ENCODE results near the gene ECHDC3. TPM values are rescaled to one million over a fixed set of nuclear protein-coding genes. Genes with fewer than 3 reads are reported as not detected.

The ECHDC3 gene
- total and polyA plus RNA-seq, 2 donors (not counting 3 experiments of a cell fraction or from before 2014, with no cell fraction given), result 6.0 to 7.3 TPM

DNA sequence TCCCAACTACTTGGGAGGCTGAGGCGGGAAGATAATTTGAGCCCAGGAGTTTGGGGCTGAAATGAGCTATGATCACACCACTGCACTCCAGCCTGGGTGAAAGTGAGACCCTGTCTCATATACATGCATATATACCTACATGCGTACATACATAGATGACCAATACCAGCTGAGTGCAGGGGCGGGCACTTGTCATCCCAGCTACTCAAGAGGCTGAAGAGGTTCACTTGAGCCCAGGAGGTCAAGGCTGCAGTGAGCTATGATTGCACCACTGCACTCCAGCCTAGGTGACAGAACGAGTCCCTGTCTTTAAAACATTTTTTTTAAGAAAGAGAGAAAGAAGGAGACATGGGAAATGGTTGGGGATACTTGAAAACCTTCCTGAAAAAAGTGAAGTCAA lies 63.6 kb downstream of the ECHDC3 start:
- BruUV-seq (replicated peaks), result no TSS peak
- H2AFZ ChIP-seq (ENCODE audit: low read depth, low read length), result no peak overlapping the region
- H3K4me2 ChIP-seq (ENCODE audit: insufficient read depth, low read length), result no peak overlapping the region
- peaks cover 3% of the 10 kb centered on the region for H3K4me1 ChIP-seq (ENCODE audit: control insufficient read depth, extremely low read depth, insufficient read depth, low read length)
- DNase-seq (ENCODE audit: low read depth, low spot score), result no peak
- H3K79me2 ChIP-seq (ENCODE audit: control insufficient read depth, insufficient read depth, low read length), result no peaks in the 10 kb centered on the region
- no peaks in the 10 kb centered on the region for H3K9me1 ChIP-seq (replicated peaks; ENCODE audit: control insufficient read depth, extremely low read depth, insufficient read depth, low read length)
- H3K9me3 ChIP-seq (replicated peaks; ENCODE audit: control insufficient read depth, insufficient read depth, low read length), result no peaks in the 10 kb centered on the region
- intact Hi-C loops (cut with micrococcal nuclease) (no loop called here), dilution Hi-C loops (cut with MboI; ENCODE audit: extremely low pct_ligation_motif_present, low sequenced_read_pairs) (no loop called here)
- POLR2A ChIA-PET, result no interaction called here
- H3K4me3 ChIP-seq (replicated peaks in 1 of 3; ENCODE audit: insufficient read depth in 1 of 3, low read depth in 1 of 3, low read length in 3 of 3), result no peak overlapping the region
- no peaks in the 10 kb centered on the region for H4K20me1 ChIP-seq (replicated peaks; ENCODE audit: control insufficient read depth, extremely low read depth, insufficient read depth, low read length)
- TF ChIP-seq MYC (IDR thresholded peaks at IDR 0.05; ENCODE audit: low read depth, low read length) (no peak), POLR2AphosphoS5 (IDR thresholded peaks at IDR 0.05; ENCODE audit: insufficient read depth, low read depth, low read length) (no peak), POLR2A (IDR thresholded peaks at IDR 0.05; ENCODE audit: low read depth, low read length) (no peak), GATA2 (IDR thresholded peaks at IDR 0.05; ENCODE audit: insufficient read depth, insufficient read length, low read depth, low read length) (no peak)
- CTCF ChIA-PET, result interaction anchor here (1.0 to 1.7 kb wide), 3 partner anchors 9 to 15 kb away, joined by 3 to 5 read pairs (median 4); no protein-coding TSS in a partner anchor
- no peak for FAIRE-seq
- no peaks in the 10 kb centered on the region for H3K36me3 ChIP-seq (ENCODE audit: control insufficient read depth in 2 of 2, extremely low read depth in 1 of 2, insufficient read depth in 2 of 2, low read length in 2 of 2)
- H3K9ac ChIP-seq (replicated peaks; ENCODE audit: extremely low read depth, insufficient read depth, low read length), result no peak overlapping the region
- H3K27me3 ChIP-seq (ENCODE audit: control insufficient read depth in 2 of 2, insufficient read depth in 2 of 2, low read length in 2 of 2), result peaks cover 0 to 2% of the 10 kb centered on the region in 2 experiments
- no peak overlapping the region for H3K27ac ChIP-seq (ENCODE audit: insufficient read depth, low read depth, low read length)

DNA sequence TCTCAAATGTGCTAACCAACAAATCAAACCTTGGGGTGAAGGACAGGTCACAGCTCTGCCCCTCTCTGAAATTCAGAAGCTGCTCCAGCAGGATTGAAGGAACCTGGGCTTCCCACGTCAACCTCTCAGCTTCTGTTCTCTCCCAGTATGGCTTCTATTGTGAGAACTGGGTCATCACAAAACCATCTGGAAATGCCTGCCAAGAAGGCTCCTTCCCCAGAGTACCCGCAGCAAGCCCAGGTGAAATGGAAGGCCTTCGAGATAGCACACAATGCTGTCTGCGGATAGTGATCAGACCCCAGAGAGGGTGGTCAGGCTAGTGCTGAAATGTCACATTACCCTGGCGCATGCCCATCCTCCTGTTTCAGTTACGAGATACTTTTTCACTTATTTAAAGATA lies 64.5 kb downstream of the ECHDC3 start:
- Histone ChIP-seq H4K20me1 (replicated peaks; ENCODE audit: control insufficient read depth, extremely low read depth, insufficient read depth, low read length) (no peaks in the 10 kb centered on the region), H3K9me1 (replicated peaks; ENCODE audit: control insufficient read depth, extremely low read depth, insufficient read depth, low read length) (no peaks in the 10 kb centered on the region), H3K27ac (ENCODE audit: insufficient read depth, low read depth, low read length) (no peak overlapping the region), H3K4me2 (ENCODE audit: insufficient read depth, low read length) (no peak overlapping the region), H3K4me1 (ENCODE audit: control insufficient read depth, extremely low read depth, insufficient read depth, low read length) (peaks cover 3% of the 10 kb centered on the region), H3K9me3 (replicated peaks; ENCODE audit: control insufficient read depth, insufficient read depth, low read length) (no peaks in the 10 kb centered on the region), H2AFZ (ENCODE audit: low read depth, low read length) (no peak overlapping the region), H3K36me3 (ENCODE audit: control insufficient read depth in 2 of 2, extremely low read depth in 1 of 2, insufficient read depth in 2 of 2, low read length in 2 of 2) (no peaks in the 10 kb centered on the region), H3K9ac (replicated peaks; ENCODE audit: extremely low read depth, insufficient read depth, low read length) (no peak overlapping the region), H3K4me3 (replicated peaks in 1 of 3; ENCODE audit: insufficient read depth in 1 of 3, low read depth in 1 of 3, low read length in 3 of 3) (no peak overlapping the region), H3K27me3 (ENCODE audit: control insufficient read depth in 2 of 2, insufficient read depth in 2 of 2, low read length in 2 of 2) (peaks cover 0 to 2% of the 10 kb centered on the region in 2 experiments), H3K79me2 (ENCODE audit: control insufficient read depth, insufficient read depth, low read length) (no peaks in the 10 kb centered on the region)
- intact Hi-C loops (cut with micrococcal nuclease) (no loop called here), dilution Hi-C loops (cut with MboI; ENCODE audit: extremely low pct_ligation_motif_present, low sequenced_read_pairs) (no loop called here)
- CTCF ChIA-PET, result no interaction called here
- POLR2A ChIA-PET, result no interaction called here
- BruUV-seq (replicated peaks), result no TSS peak
- no peak for TF ChIP-seq EZH2 (IDR thresholded peaks at IDR 0.05; ENCODE audit: borderline replicate concordance, low read depth, low read length, severe bottlenecking)
- TF ChIP-seq, protein P1, sequence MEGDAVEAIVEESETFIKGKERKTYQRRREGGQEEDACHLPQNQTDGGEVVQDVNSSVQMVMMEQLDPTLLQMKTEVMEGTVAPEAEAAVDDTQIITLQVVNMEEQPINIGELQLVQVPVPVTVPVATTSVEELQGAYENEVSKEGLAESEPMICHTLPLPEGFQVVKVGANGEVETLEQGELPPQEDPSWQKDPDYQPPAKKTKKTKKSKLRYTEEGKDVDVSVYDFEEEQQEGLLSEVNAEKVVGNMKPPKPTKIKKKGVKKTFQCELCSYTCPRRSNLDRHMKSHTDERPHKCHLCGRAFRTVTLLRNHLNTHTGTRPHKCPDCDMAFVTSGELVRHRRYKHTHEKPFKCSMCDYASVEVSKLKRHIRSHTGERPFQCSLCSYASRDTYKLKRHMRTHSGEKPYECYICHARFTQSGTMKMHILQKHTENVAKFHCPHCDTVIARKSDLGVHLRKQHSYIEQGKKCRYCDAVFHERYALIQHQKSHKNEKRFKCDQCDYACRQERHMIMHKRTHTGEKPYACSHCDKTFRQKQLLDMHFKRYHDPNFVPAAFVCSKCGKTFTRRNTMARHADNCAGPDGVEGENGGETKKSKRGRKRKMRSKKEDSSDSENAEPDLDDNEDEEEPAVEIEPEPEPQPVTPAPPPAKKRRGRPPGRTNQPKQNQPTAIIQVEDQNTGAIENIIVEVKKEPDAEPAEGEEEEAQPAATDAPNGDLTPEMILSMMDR (IDR thresholded peaks at IDR 0.05; ENCODE audit: extremely low read depth in 1 of 2, insufficient read depth in 1 of 2, low read depth in 1 of 2, low read length in 2 of 2), result no peak
- TF ChIP-seq, protein P2, sequence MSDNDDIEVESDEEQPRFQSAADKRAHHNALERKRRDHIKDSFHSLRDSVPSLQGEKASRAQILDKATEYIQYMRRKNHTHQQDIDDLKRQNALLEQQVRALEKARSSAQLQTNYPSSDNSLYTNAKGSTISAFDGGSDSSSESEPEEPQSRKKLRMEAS (IDR thresholded peaks at IDR 0.05; ENCODE audit: insufficient read depth, insufficient read length), result no peak
- no peak for TF ChIP-seq POLR2AphosphoS5 (IDR thresholded peaks at IDR 0.05; ENCODE audit: insufficient read depth, low read depth, low read length)
- no peak for TF ChIP-seq JUN (IDR thresholded peaks at IDR 0.05; ENCODE audit: borderline replicate concordance, insufficient read depth, insufficient read length, low read depth)
- no peak for TF ChIP-seq GATA2 (IDR thresholded peaks at IDR 0.05; ENCODE audit: insufficient read depth, insufficient read length, low read depth, low read length)
- TF ChIP-seq MYC (IDR thresholded peaks at IDR 0.05; ENCODE audit: low read depth, low read length), result no peak
- no peak for TF ChIP-seq POLR2A (IDR thresholded peaks at IDR 0.05; ENCODE audit: low read depth, low read length)
- no peak for TF ChIP-seq FOS (IDR thresholded peaks at IDR 0.05; ENCODE audit: borderline replicate concordance, insufficient read depth, low read length)
- FAIRE-seq (no peak), DNase-seq (ENCODE audit: low read depth, low spot score) (no peak)
